Measurements from ENCODE around the gene DSC2. TPM values are rescaled to one million over a fixed set of nuclear protein-coding genes. Genes with fewer than 3 reads are reported as not detected.
"Not testable (repeated sequence)": the region's sequence is repeated elsewhere in the genome, so short reads cannot be mapped to it uniquely, and the experiment has no call there.

The DSC2 gene
- polyA plus RNA-seq, 1 of the 3 experiments (the other 2 are of a cell fraction), result not detected

- Histone ChIP-seq H3K4me2 (no peak overlapping the region), H3K9me3 (no peaks in the 10 kb centered on the region), H3K27ac (ENCODE audit: low read depth in 2 of 2, low read length in 1 of 2) (no peak overlapping the region), H3K9ac (no peak overlapping the region), H4K20me1 (ENCODE audit: insufficient read depth) (no peaks in the 10 kb centered on the region), H3K27me3 (ENCODE audit: insufficient read depth) (0 out of 2 replicates have a peak, but pooled peaks cover 7% of the 10 kb centered on the region), H2AFZ (ENCODE audit: low read depth) (no peak overlapping the region), H3K4me1 (ENCODE audit: control insufficient read depth in 1 of 2, insufficient read depth in 2 of 2, low read depth in 1 of 2, low read length in 1 of 2) (no peaks in the 10 kb centered on the region), H3F3A (replicated peaks; ENCODE audit: insufficient read depth) (no peaks in the 10 kb centered on the region), H3K79me2 (ENCODE audit: insufficient read depth) (no peaks in the 10 kb centered on the region), H3K4me3 (ENCODE audit: low read depth in 2 of 2, low read length in 1 of 2) (no peak overlapping the region), H3K9me2 (no peaks in the 10 kb centered on the region), H3K36me3 (replicated peaks in 1 of 2; ENCODE audit: control insufficient read depth in 1 of 2, insufficient read depth in 2 of 2, low read length in 1 of 2) (no peaks in the 10 kb centered on the region)
- no peak for TF ChIP-seq RCOR1 (IDR thresholded peaks at IDR 0.05; ENCODE audit: low read length)
- CTCF ChIA-PET, result no interaction called here
- WGBS (ENCODE audit: low lambda C conversion rate), result 9% methylated on average over 4 of the region's 4 CpGs
- DNase-seq, result no peak
- POLR2A ChIA-PET, result no interaction called here
These were observed 32.8 kb upstream of the DSC2 start for GRCh38 chr18:31134988-31135529.

GRCh38 chr18:31129398-31130115, 27.3 kb upstream of the DSC2 start:
- CTCF ChIA-PET, result no interaction called here
- no peaks in the 10 kb centered on the region for H3K9me3 ChIP-seq
- no peak for DNase-seq
- H4K20me1 ChIP-seq (ENCODE audit: insufficient read depth), result no peaks in the 10 kb centered on the region
- H3K9ac ChIP-seq, result no peak overlapping the region
- H3K4me2 ChIP-seq, result no peak overlapping the region
- WGBS (ENCODE audit: low lambda C conversion rate), result 4% methylated on average over 1 of the region's 1 CpG
- H3K27ac ChIP-seq (ENCODE audit: low read depth in 2 of 2, low read length in 1 of 2), result no peak overlapping the region
- no peaks in the 10 kb centered on the region for H3F3A ChIP-seq (replicated peaks; ENCODE audit: insufficient read depth)
- H3K79me2 ChIP-seq (ENCODE audit: insufficient read depth), result no peaks in the 10 kb centered on the region
- no peaks in the 10 kb centered on the region for H3K4me1 ChIP-seq (ENCODE audit: control insufficient read depth in 1 of 2, insufficient read depth in 2 of 2, low read depth in 1 of 2, low read length in 1 of 2)
- no peak overlapping the region for H2AFZ ChIP-seq (ENCODE audit: low read depth)
- no peak overlapping the region for H3K4me3 ChIP-seq (ENCODE audit: low read depth in 2 of 2, low read length in 1 of 2)
- POLR2A ChIA-PET, result no interaction called here
- TF ChIP-seq RCOR1 (IDR thresholded peaks at IDR 0.05; ENCODE audit: low read length) (no peak), CHD2 (IDR thresholded peaks at IDR 0.05; ENCODE audit: low read length, partially characterized antibody) (no peak), JUND (IDR thresholded peaks at IDR 0.05) (no peak)
- 0 out of 2 replicates have a peak, but pooled peaks cover 7% of the 10 kb centered on the region for H3K27me3 ChIP-seq (ENCODE audit: insufficient read depth)
- no peaks in the 10 kb centered on the region for H3K36me3 ChIP-seq (replicated peaks in 1 of 2; ENCODE audit: control insufficient read depth in 1 of 2, insufficient read depth in 2 of 2, low read length in 1 of 2)
- no peaks in the 10 kb centered on the region for H3K9me2 ChIP-seq

GRCh38 chr18:31125878-31126277, 23.7 kb upstream of the DSC2 start:
- POLR2A ChIA-PET, result no interaction called here
- 7% methylated on average over 1 of the region's 1 CpG for WGBS (ENCODE audit: low lambda C conversion rate)
- CTCF ChIA-PET, result no interaction called here

GRCh38 chr18:31123125-31123524, 20.9 kb upstream of the DSC2 start:
- H3K4me2 ChIP-seq; H3K36me3 ChIP-seq (replicated peaks in 1 of 2; ENCODE audit: control insufficient read depth in 1 of 2, insufficient read depth in 2 of 2, low read length in 1 of 2); H3K4me1 ChIP-seq (ENCODE audit: control insufficient read depth in 1 of 2, insufficient read depth in 2 of 2, low read depth in 1 of 2, low read length in 1 of 2); H2AFZ ChIP-seq (ENCODE audit: low read depth); H3K9me3 ChIP-seq; H3K9ac ChIP-seq; DNase-seq; CTCF ChIA-PET; H3K79me2 ChIP-seq (ENCODE audit: insufficient read depth); H3K27me3 ChIP-seq (ENCODE audit: insufficient read depth); H4K20me1 ChIP-seq (ENCODE audit: insufficient read depth); POLR2A ChIA-PET; H3K27ac ChIP-seq (ENCODE audit: low read depth in 2 of 2, low read length in 1 of 2); H3K9me2 ChIP-seq; H3K4me3 ChIP-seq (ENCODE audit: low read depth in 2 of 2, low read length in 1 of 2); H3F3A ChIP-seq (replicated peaks; ENCODE audit: insufficient read depth): not testable (repeated sequence)
- WGBS (ENCODE audit: low lambda C conversion rate), result 13% methylated on average over 2 of the region's 2 CpGs

More at GRCh38 chr18:31125878-31126277, 23.7 kb upstream of the DSC2 start:
- Histone ChIP-seq H3K27me3 (ENCODE audit: insufficient read depth) (no peaks in the 10 kb centered on the region), H3K9me3 (no peaks in the 10 kb centered on the region), H3K9me2 (no peaks in the 10 kb centered on the region), H3K9ac (no peak overlapping the region), H3K4me2 (no peak overlapping the region), H4K20me1 (ENCODE audit: insufficient read depth) (no peaks in the 10 kb centered on the region), H3F3A (replicated peaks; ENCODE audit: insufficient read depth) (no peaks in the 10 kb centered on the region), H3K79me2 (ENCODE audit: insufficient read depth) (no peaks in the 10 kb centered on the region), H3K27ac (ENCODE audit: low read depth in 2 of 2, low read length in 1 of 2) (no peak overlapping the region), H3K4me1 (ENCODE audit: control insufficient read depth in 1 of 2, insufficient read depth in 2 of 2, low read depth in 1 of 2, low read length in 1 of 2) (no peaks in the 10 kb centered on the region), H2AFZ (ENCODE audit: low read depth) (no peak overlapping the region), H3K36me3 (replicated peaks in 1 of 2; ENCODE audit: control insufficient read depth in 1 of 2, insufficient read depth in 2 of 2, low read length in 1 of 2) (no peaks in the 10 kb centered on the region), H3K4me3 (ENCODE audit: low read depth in 2 of 2, low read length in 1 of 2) (no peak overlapping the region)
- TF ChIP-seq ZBTB33 (IDR thresholded peaks at IDR 0.05; ENCODE audit: borderline replicate concordance, low read depth) (no peak), MAX (IDR thresholded peaks at IDR 0.05; ENCODE audit: low read depth) (no peak), JUND (IDR thresholded peaks at IDR 0.05) (no peak), ELF1 (IDR thresholded peaks at IDR 0.05) (no peak)
- no peak for DNase-seq

Data from SK-N-SH (cell line).